Stimulated activated CD8-positive, alpha-beta memory T cell treated with anti-CD3 and anti-CD28 coated beads, Interleukin-15, amount 100 ng/mL, for 24 hours (primary cell): ENCODE data around the gene NTRK2.
"Not testable (repeated sequence)": the region's sequence is repeated elsewhere in the genome, so short reads cannot be mapped to it uniquely, and the experiment has no call there.

Experiments
- DNase-seq: peaks from one replicate; pipeline ENCODE4 v3.0.0-alpha.2; 2020; ENCODE audit warnings: low read depth

Gene NTRK2

GRCh38 chr9:85025638-85026037 lies 356.1 kb downstream of the NTRK2 start:
- no peak for DNase-seq

DNA sequence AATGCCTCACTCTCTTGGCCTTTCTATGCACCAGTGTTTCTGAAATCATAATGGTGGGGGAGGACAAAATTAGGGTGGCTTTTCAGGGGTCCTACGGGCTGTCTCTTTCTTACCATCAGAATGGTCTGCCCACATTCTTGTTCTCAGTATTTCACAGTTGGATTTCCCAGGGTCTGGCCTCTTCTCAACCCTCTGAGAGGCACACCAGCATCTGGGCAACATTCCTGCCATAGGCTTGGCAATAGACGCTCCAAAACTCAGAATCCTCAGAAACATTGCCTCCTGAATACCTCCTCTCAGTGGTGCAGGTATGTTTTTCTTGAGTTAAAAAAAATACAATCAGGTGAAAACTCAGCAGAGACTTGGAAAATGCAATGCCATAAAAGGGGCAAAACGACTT lies 358.3 kb downstream of the NTRK2 start:
- DNase-seq, result no peak

DNA sequence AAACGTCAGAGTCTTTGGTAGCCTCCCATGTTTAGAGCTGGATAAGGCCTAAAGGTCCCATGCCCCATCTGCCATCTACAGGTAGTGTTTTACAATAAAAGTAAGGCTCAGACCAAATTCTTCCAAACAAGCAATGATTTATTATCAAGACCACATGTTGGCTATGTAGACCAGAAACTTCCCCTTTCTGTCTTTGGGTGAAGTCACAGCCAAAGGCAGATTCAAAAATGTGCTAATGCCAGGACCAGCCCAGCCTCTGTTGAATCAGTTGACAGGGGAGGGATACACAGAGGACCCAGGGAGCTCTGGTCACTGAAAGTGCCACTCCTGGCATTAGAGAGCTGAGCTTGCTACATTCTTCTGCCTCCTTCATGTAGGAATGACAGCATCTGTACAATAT lies 360.8 kb downstream of the NTRK2 start:
- DNase-seq, result no peak

- DNase-seq, result no peak
Observed at GRCh38 chr9:85036496-85036895, 367.0 kb downstream of the NTRK2 start.

- no peak for DNase-seq
Observed at GRCh38 chr9:85038061-85038460, 368.5 kb downstream of the NTRK2 start.

- no peak for DNase-seq
Observed at GRCh38 chr9:85038824-85039608, 369.5 kb downstream of the NTRK2 start.

DNA sequence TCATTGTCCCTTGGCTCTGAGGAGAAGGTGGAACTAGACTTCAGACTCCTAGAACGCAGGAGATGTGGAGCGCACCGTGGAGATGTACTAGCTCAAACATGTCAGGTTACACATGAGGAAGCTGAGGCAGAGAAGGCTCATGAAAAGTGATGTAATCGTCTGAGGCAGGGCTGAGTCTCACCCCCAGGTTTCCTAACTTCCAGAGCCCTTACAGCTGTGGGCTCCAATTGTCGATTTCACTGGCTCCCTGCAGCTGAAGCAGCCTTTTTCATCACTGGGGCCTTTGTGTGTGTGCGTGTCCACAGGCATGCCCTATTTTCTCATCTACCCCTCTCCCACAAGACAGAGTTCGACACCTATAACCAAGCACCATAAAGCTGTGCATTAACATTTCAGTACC lies 370.6 kb downstream of the NTRK2 start:
- no peak for DNase-seq

GRCh38 chr9:85040821-85041465 lies 371.4 kb downstream of the NTRK2 start:
- DNase-seq, result no peak

- no peak for DNase-seq
Observed at GRCh38 chr9:85041466-85042137, 372.1 kb downstream of the NTRK2 start.

DNA sequence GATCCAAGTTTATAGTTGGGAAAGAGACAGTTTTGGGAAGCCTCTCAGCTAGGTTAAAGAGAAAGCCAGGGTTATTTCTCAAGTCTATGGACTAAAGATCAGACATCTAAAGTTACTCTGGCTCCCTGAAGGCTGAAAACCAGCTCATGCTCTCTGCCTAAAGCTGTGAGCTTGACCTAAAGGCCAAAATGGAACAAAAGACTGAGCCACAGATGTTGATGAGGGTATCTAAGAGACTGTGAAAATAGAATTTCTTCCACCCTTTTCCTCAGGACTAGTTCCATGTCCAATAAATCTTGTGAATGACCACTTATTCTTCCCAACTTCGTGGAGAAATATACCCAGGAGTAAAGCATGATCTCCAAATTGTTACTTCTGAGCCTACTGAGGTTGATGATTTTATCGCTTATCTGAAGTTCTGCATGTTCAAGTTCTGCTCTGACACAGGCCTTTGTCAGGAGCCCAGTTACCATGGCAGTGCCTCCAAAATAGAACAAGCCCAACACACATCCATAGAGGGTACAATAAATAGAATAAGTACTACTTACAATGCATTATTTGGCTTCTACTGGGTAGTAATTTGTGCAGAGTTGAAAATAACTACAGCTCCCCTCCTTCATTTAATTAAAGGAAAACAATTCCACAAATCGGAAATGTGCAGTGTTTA lies 373.6 kb downstream of the NTRK2 start:
- no peak for DNase-seq

- DNase-seq, result no peak
Observed at GRCh38 chr9:85045271-85045670, 375.7 kb downstream of the NTRK2 start.

DNA sequence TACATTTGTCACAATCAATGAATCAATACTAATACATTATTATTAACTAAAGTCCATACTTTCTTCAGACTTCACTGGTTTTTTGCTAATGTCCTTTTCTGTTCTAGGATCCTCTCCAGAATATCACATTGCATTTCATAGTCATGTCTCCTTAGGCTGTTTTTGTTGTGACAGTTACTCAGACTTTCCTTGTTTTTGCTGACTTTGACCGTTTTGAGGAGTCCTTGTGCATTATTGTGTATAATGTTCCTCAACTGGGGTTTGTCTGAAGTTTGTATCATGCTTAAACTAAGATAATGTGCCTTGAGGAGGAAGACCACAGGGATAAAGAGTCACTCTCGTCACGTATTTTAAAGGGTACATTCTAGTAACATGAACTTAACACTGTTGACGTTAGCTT lies 376.9 kb downstream of the NTRK2 start:
- no peak for DNase-seq

DNA sequence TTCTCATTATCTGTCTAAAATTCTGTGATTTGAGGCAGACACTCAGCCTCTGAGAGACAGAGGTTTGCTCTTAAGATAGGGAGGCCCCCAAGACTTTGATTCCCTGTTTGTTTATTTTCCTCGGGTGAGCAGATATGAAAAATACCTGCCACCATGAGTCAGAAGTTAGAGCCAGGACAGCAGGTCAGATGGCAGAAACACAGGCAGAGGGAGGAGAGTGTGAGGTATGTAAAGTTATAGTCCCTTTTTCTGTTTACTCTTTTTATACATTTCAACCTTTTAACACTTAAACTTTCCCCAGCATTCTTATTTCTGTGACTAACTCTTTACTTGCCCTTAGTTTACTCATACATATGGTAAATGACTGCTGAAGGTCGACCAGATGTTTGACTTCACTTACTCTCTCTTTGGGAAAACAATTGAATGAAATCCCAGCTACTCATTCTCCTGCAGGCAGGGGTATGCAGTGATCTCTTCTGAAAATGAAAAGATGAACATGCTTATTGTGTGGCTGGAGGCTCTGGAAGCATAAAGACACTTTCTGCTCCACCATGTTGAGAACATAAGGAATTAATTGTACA lies 383.8 kb downstream of the NTRK2 start:
- DNase-seq, result no peak

- no peak for DNase-seq
Observed at GRCh38 chr9:85054017-85054416, 384.5 kb downstream of the NTRK2 start.

- DNase-seq, result no peak
Observed at GRCh38 chr9:85055506-85056202, 386.1 kb downstream of the NTRK2 start.

- DNase-seq, result no peak
Observed at GRCh38 chr9:85056203-85056572, 386.7 kb downstream of the NTRK2 start.

DNA sequence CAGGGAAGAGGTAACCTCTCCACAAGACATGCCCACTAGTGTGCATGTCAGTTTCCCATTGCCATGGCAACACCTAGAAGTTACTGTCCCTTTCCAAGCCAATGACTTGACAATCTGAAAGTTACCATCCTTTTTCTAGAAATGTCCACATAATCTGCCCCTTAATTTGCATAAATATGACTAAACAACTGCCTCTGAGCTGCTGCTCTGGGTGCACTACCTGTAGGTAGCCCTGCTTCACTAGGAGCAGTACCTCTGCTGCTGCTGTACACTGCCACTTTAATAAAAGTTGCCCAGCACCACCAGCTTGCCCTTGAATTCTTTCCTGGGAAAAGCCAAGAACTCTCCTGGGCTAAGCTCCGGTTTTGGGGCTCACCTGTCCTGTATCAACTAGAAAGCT lies 392.4 kb downstream of the NTRK2 start:
- DNase-seq, result no peak

DNA sequence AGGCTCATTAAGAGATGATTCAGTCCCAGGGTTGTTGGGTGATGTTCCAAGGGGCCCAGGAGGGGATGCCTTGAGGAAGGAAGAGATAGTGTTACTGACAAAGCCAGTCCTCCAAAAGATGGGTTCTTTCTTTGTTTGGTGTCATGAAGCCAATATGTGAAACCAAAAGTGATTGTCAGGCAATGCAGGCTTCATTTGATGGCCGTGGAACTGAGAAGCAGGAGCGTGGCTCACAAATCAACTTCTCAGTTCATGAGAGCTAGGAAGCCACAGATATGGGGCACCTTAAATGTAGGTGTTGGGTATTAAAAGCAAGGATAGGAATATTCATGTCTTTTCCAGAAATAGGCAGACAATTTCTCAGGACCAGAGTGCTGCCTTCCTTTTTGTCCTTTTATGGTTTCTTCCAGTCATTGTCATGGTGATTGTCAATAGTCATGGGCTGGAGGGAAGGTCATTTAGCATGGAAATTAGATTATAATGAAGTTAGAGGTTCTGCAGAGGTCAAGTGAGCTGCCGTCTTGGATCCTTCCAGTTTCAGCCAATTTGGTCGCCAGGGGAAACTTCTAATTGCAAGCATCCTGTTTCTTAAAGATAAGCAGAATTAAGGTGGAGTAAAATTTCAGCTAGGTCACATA lies 393.0 kb downstream of the NTRK2 start:
- DNase-seq, result no peak

DNA sequence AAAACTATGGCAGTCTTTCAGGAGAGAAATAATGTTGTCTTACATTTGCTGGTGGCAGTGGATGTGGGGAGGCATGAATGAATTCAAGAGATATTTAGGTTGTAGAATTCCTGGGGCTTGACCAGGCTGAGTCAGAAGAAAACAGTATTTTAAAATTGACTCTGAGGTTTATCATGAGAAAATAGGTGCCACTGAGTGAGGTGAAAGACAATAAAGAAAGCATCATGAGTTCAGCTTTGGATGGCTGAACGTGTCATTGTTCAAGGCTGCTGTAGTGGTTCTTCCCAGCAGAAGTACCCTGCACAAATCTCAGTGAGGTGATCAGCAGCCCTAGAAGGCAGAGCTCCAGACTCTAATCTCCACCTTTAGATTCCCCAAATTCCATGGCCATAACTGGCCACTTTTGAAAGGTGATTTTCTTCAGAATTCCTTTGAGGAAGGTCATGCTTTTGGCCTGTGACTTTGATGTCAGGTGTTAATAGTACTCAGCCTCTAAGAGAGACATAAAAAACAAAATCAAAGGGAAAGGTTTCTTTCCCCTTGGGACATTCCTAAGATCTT lies 395.4 kb downstream of the NTRK2 start:
- no peak for DNase-seq

- no peak for DNase-seq
Observed at GRCh38 chr9:85067792-85068191, 398.3 kb downstream of the NTRK2 start.

- not testable (repeated sequence) for DNase-seq
Observed at GRCh38 chr9:85069421-85069820, 399.9 kb downstream of the NTRK2 start.
